ENCODE data around the gene ZBTB7C. TPM values are rescaled to one million over a fixed set of nuclear protein-coding genes. Genes with fewer than 3 reads are reported as not detected.

Gene ZBTB7C
- total and polyA plus RNA-seq, 4 donors, result 3.2 to 10.9 (median 3.7) TPM

DNA sequence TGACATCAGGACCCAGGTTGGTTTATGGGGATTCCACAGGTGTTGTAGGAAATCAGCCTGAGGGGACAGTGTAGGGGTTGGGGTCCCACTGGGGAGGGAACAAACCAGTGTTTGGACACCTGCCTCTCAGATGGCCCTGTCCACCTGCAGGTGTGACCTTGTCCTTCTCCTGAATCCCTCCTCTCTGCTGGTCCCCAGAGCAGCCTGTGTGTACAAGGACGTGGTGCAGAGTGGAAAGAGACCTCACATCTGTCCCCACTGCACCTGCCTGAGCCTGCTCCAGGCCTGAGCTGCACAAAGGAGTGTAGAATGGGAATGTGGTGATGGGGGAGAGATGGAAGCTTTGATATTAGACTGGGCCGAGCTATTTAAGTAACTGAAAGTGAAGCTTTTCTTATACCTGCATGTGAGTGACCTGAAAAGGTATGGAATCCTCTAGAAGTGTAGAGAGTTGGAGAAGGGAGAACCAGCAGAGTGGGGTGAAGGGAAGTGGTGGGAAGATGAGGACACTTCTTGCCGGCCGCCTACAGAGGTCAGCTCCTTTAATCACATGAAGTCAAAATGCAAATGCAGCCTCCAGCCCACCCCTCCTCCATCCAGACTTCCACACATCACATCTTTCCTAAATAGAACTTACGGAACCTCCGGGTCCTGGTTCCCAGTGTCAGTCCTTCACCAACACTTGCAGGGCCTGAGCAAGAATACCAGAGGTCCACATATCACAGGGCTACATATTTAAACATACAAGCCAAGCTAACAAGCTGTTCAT, 389.4 kb downstream of the ZBTB7C start:
- H3K36me3 ChIP-seq (ENCODE audit: control insufficient read depth in 4 of 4, insufficient read depth in 4 of 4, low read length in 4 of 4), result no peaks in the 10 kb centered on the region
- TF ChIP-seq, protein P1, sequence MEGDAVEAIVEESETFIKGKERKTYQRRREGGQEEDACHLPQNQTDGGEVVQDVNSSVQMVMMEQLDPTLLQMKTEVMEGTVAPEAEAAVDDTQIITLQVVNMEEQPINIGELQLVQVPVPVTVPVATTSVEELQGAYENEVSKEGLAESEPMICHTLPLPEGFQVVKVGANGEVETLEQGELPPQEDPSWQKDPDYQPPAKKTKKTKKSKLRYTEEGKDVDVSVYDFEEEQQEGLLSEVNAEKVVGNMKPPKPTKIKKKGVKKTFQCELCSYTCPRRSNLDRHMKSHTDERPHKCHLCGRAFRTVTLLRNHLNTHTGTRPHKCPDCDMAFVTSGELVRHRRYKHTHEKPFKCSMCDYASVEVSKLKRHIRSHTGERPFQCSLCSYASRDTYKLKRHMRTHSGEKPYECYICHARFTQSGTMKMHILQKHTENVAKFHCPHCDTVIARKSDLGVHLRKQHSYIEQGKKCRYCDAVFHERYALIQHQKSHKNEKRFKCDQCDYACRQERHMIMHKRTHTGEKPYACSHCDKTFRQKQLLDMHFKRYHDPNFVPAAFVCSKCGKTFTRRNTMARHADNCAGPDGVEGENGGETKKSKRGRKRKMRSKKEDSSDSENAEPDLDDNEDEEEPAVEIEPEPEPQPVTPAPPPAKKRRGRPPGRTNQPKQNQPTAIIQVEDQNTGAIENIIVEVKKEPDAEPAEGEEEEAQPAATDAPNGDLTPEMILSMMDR (IDR thresholded peaks at IDR 0.05; ENCODE audit: control extremely low read depth, extremely low read depth), result no peak
- no peak overlapping the region for H3K9ac ChIP-seq (ENCODE audit: insufficient read depth in 1 of 2, low read length in 2 of 2)
- 77% methylated on average over 6 of the region's 6 CpGs for WGBS, 2 donors
- no peak for ATAC-seq (ENCODE audit: insufficient read depth, low FRiP score)
- no peak for DNase-seq
- no peak overlapping the region for H3K27ac ChIP-seq (ENCODE audit: low read depth in 1 of 2, low read length in 1 of 2)
- H3K4me1 ChIP-seq (ENCODE audit: control insufficient read depth in 5 of 5, insufficient read depth in 5 of 5, low read length in 5 of 5), result peaks cover 0 to 5% (median 0%) of the 10 kb centered on the region in 5 donors
- H3K9me3 ChIP-seq (ENCODE audit: control insufficient read depth in 4 of 4, insufficient read depth in 3 of 4, low read length in 3 of 4), result peaks cover 0 to 2% (median 0%) of the 10 kb centered on the region in 4 donors
- peaks cover 0 to 6% (median 4%) of the 10 kb centered on the region in 3 donors for H3K27me3 ChIP-seq (ENCODE audit: control insufficient read depth in 3 of 3, insufficient read depth in 3 of 3, low read length in 2 of 3)
- no peak overlapping the region for H3K4me3 ChIP-seq

DNA sequence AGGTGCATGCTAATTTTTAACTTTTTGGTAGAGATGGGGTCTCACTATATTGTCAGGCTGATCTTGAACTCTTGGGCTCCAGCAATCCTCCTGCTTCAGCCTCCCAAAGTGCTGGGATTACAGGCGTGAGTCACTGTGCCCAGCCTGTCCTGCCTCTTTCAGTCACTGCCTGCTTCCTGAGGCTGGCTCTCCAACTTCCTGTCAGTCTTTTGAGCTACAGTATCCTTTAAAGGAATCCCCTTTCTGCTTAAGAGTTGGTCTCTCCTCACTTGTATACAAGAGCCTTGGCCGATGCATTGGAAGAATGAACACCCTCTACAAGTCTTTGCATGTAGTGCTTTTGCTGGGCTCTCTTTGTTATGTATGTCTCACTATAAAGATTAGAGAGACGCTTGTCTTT, 390.3 kb downstream of the ZBTB7C start:
- peaks cover 0 to 2% (median 0%) of the 10 kb centered on the region in 4 donors for H3K9me3 ChIP-seq (ENCODE audit: control insufficient read depth in 4 of 4, insufficient read depth in 3 of 4, low read length in 3 of 4)
- no peak overlapping the region for H3K9ac ChIP-seq (ENCODE audit: insufficient read depth in 1 of 2, low read length in 2 of 2)
- no peak for DNase-seq
- H3K36me3 ChIP-seq (ENCODE audit: control insufficient read depth in 4 of 4, insufficient read depth in 4 of 4, low read length in 4 of 4), result no peaks in the 10 kb centered on the region
- H3K4me1 ChIP-seq (ENCODE audit: control insufficient read depth in 5 of 5, insufficient read depth in 5 of 5, low read length in 5 of 5), result peaks cover 0 to 5% (median 0%) of the 10 kb centered on the region in 5 donors
- H3K27ac ChIP-seq (ENCODE audit: low read depth in 1 of 2, low read length in 1 of 2), result no peak overlapping the region
- WGBS, 2 donors, result 61 to 68% methylated on average over 3 of the region's 3 CpGs
- peaks cover 0 to 6% (median 4%) of the 10 kb centered on the region in 3 donors for H3K27me3 ChIP-seq (ENCODE audit: control insufficient read depth in 3 of 3, insufficient read depth in 3 of 3, low read length in 2 of 3)
- TF ChIP-seq, protein P1 (IDR thresholded peaks at IDR 0.05; ENCODE audit: control extremely low read depth, extremely low read depth), result no peak
- H3K4me3 ChIP-seq, result no peak overlapping the region
- no peak for ATAC-seq (ENCODE audit: insufficient read depth, low FRiP score)

DNA sequence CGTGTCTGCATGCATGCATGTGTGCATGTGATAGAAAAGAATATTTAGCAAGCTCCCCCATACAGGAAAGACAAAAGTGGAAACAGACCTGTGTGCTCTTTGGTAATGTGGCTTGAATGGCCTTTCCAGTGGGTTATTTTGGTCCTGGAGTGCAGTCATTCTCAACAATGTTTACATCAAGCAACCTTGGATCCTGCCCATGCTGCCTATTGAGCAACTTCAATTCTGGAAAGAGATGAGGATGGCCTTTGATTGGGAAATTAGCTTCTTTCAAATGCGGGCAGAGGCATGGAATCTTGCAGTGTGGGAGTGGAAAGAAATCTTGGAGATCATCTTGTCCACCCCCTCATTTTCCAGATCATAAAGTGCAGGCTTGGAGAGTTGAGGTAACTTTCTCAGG, 391.5 kb downstream of the ZBTB7C start:
- TF ChIP-seq, protein P1 (IDR thresholded peaks at IDR 0.05; ENCODE audit: control extremely low read depth, extremely low read depth), result no peak
- H3K36me3 ChIP-seq (ENCODE audit: control insufficient read depth in 4 of 4, insufficient read depth in 4 of 4, low read length in 4 of 4), result no peaks in the 10 kb centered on the region
- no peak for ATAC-seq (ENCODE audit: insufficient read depth, low FRiP score)
- WGBS, 2 donors, result 70 to 83% methylated on average over 2 of the region's 2 CpGs
- H3K4me1 ChIP-seq (ENCODE audit: control insufficient read depth in 5 of 5, insufficient read depth in 5 of 5, low read length in 5 of 5), result peaks cover 0 to 5% (median 0%) of the 10 kb centered on the region in 5 donors
- peak in 2 of 3 donors; percentile 45 to 72 for DNase-seq
- H3K27me3 ChIP-seq (ENCODE audit: control insufficient read depth in 3 of 3, insufficient read depth in 3 of 3, low read length in 2 of 3), result peaks cover 0 to 6% (median 4%) of the 10 kb centered on the region in 3 donors
- H3K9ac ChIP-seq (ENCODE audit: insufficient read depth in 1 of 2, low read length in 2 of 2), result no peak overlapping the region
- H3K4me3 ChIP-seq, result no peak overlapping the region
- no peak overlapping the region for H3K27ac ChIP-seq (ENCODE audit: low read depth in 1 of 2, low read length in 1 of 2)
- peaks cover 0 to 2% (median 0%) of the 10 kb centered on the region in 4 donors for H3K9me3 ChIP-seq (ENCODE audit: control insufficient read depth in 4 of 4, insufficient read depth in 3 of 4, low read length in 3 of 4)

All from lung (tissue), 12 donors.